Suprapubic skin (tissue), 3 donors: ENCODE measurements around the gene HOXB3.

Experiments
- EP300 ChIP-seq: sonication (generic); formaldehyde crosslinking; IDR thresholded peaks from one replicate; pipeline ENCODE4 v1.6.1; 2017; ENCODE audit warnings: antibody characterized with exemption
- POLR2A ChIP-seq, 2 donors: fragments of 450-650 bp; IDR thresholded peaks; one replicate each; pipeline ENCODE4 v1.6.1; 2017; ENCODE audit warnings: antibody characterized with exemption in 2 of 2, mild to moderate bottlenecking in 2 of 2, moderate library complexity in 2 of 2
- TF ChIP-seq, protein P1 (sequence below), 2 donors: fragments of 200-600 bp in 1 of 2; fragments of 450-650 bp in 1 of 2; sonication (generic) in 1 of 2; IDR thresholded peaks; one replicate each; pipeline ENCODE4 v1.5.1; 2016 to 2019; ENCODE audit warnings: antibody characterized with exemption in 2 of 2, mild to moderate bottlenecking in 1 of 2, moderate library complexity in 1 of 2

DNA sequence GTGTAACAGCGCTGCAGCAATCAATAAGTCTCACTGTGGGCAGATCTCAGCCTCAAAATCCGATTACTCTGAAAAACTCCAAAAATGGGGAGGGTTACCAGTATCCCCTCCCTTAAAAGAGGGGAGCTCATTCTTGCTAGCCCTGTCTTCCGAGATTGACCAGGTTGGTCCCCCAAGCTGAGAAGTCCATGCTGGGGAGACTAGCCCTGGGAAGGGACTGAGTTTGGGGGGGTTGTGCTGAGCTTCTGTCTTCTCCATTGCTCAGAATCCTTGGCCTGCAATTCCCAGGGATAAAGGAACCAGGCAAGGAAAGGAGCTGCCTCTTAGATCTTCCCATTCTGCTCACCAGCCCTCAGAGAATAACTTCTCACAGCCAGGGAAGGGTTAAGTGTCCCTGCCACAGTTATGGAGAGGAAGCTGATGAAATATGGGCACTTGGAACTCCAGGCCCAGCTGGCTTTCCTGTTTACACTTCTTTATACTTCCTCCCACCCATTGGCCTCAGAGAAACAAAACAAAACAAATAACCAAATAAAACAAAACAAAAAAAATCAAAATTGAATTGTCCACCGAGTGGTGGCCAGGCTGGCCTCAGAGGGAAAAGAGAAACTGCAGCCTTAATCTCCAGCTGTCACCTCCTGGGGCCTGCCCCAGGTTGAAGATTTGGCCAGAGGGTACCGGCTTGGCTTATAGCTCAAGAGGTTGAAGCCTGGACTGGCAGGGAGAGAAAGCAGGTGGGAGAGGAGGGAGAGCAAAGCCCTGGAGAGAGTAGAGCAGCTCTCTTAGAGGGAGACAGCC is 2.6 kb downstream of the HOXB3 start:
- TF ChIP-seq EP300 (no peak), POLR2A (IDR thresholded peaks at IDR 0.05) (no peak)
- TF ChIP-seq, protein P1, sequence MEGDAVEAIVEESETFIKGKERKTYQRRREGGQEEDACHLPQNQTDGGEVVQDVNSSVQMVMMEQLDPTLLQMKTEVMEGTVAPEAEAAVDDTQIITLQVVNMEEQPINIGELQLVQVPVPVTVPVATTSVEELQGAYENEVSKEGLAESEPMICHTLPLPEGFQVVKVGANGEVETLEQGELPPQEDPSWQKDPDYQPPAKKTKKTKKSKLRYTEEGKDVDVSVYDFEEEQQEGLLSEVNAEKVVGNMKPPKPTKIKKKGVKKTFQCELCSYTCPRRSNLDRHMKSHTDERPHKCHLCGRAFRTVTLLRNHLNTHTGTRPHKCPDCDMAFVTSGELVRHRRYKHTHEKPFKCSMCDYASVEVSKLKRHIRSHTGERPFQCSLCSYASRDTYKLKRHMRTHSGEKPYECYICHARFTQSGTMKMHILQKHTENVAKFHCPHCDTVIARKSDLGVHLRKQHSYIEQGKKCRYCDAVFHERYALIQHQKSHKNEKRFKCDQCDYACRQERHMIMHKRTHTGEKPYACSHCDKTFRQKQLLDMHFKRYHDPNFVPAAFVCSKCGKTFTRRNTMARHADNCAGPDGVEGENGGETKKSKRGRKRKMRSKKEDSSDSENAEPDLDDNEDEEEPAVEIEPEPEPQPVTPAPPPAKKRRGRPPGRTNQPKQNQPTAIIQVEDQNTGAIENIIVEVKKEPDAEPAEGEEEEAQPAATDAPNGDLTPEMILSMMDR (IDR thresholded peaks at IDR 0.05): no peak
